ENCODE results near the gene MYOCOS.

Gene MYOCOS

GRCh38 chr1:171595324-171595723 lies 26.7 kb upstream of the MYOCOS start:
- TF ChIP-seq REST (IDR thresholded peaks at IDR 0.05; ENCODE audit: insufficient read depth in 1 of 2, low read depth in 2 of 2, low read length in 2 of 2): no peak
- no peak for TF ChIP-seq TAF1 (IDR thresholded peaks at IDR 0.05; ENCODE audit: borderline replicate concordance, insufficient read depth, low read length)
- no peak for TF ChIP-seq SIN3A (IDR thresholded peaks at IDR 0.05; ENCODE audit: borderline replicate concordance, insufficient read depth, low read length)
- TF ChIP-seq FOXP2 (optimal IDR thresholded peaks at IDR 0.05; ENCODE audit: borderline replicate concordance, extremely low read depth, extremely low read length, insufficient read depth): no peak
- TF ChIP-seq POLR2AphosphoS5 (IDR thresholded peaks at IDR 0.05; ENCODE audit: low read depth, low read length): no peak; the same call in 1 of the 2 replicates

- TF ChIP-seq REST (IDR thresholded peaks at IDR 0.05; ENCODE audit: insufficient read depth in 1 of 2, low read depth in 2 of 2, low read length in 2 of 2) (no peak), SIN3A (IDR thresholded peaks at IDR 0.05; ENCODE audit: borderline replicate concordance, insufficient read depth, low read length) (no peak), TAF1 (IDR thresholded peaks at IDR 0.05; ENCODE audit: borderline replicate concordance, insufficient read depth, low read length) (no peak), FOXP2 (optimal IDR thresholded peaks at IDR 0.05; ENCODE audit: borderline replicate concordance, extremely low read depth, extremely low read length, insufficient read depth) (no peak), POLR2AphosphoS5 (IDR thresholded peaks at IDR 0.05; ENCODE audit: low read depth, low read length) (no peak)
These were observed 25.9 kb upstream of the MYOCOS start for GRCh38 chr1:171596119-171596518.

GRCh38 chr1:171596705-171597104 lies 25.3 kb upstream of the MYOCOS start:
- TF ChIP-seq REST (IDR thresholded peaks at IDR 0.05; ENCODE audit: insufficient read depth in 1 of 2, low read depth in 2 of 2, low read length in 2 of 2): no peak
- no peak for TF ChIP-seq SIN3A (IDR thresholded peaks at IDR 0.05; ENCODE audit: borderline replicate concordance, insufficient read depth, low read length)
- TF ChIP-seq POLR2AphosphoS5 (IDR thresholded peaks at IDR 0.05; ENCODE audit: low read depth, low read length): no peak
- TF ChIP-seq FOXP2 (optimal IDR thresholded peaks at IDR 0.05; ENCODE audit: borderline replicate concordance, extremely low read depth, extremely low read length, insufficient read depth): no peak
- no peak for TF ChIP-seq TAF1 (IDR thresholded peaks at IDR 0.05; ENCODE audit: borderline replicate concordance, insufficient read depth, low read length)

- TF ChIP-seq POLR2AphosphoS5 (IDR thresholded peaks at IDR 0.05; ENCODE audit: low read depth, low read length) (no peak), TAF1 (IDR thresholded peaks at IDR 0.05; ENCODE audit: borderline replicate concordance, insufficient read depth, low read length) (no peak), SIN3A (IDR thresholded peaks at IDR 0.05; ENCODE audit: borderline replicate concordance, insufficient read depth, low read length) (no peak), REST (IDR thresholded peaks at IDR 0.05; ENCODE audit: insufficient read depth in 1 of 2, low read depth in 2 of 2, low read length in 2 of 2) (no peak), FOXP2 (optimal IDR thresholded peaks at IDR 0.05; ENCODE audit: borderline replicate concordance, extremely low read depth, extremely low read length, insufficient read depth) (no peak)
These were observed 24.8 kb upstream of the MYOCOS start for GRCh38 chr1:171597203-171597602.

GRCh38 chr1:171600862-171601261 lies 21.2 kb upstream of the MYOCOS start:
- no peak for TF ChIP-seq FOXP2 (optimal IDR thresholded peaks at IDR 0.05; ENCODE audit: borderline replicate concordance, extremely low read depth, extremely low read length, insufficient read depth)
- TF ChIP-seq POLR2AphosphoS5 (IDR thresholded peaks at IDR 0.05; ENCODE audit: low read depth, low read length): no peak
- no peak for TF ChIP-seq TAF1 (IDR thresholded peaks at IDR 0.05; ENCODE audit: borderline replicate concordance, insufficient read depth, low read length)
- TF ChIP-seq SIN3A (IDR thresholded peaks at IDR 0.05; ENCODE audit: borderline replicate concordance, insufficient read depth, low read length): no peak
- no peak for TF ChIP-seq REST (IDR thresholded peaks at IDR 0.05; ENCODE audit: insufficient read depth in 1 of 2, low read depth in 2 of 2, low read length in 2 of 2)
